Breast epithelium (tissue), 4 donors: ENCODE measurements around the gene CASKIN2. TPM values are rescaled to one million over a fixed set of nuclear protein-coding genes. Genes with fewer than 3 reads are reported as not detected.

Source experiments
- DNase-seq, 2 donors: peaks; one replicate each; pipeline ENCODE4 v3.0.0-alpha.2; 2019; ENCODE audit warnings: low spot score in 2 of 2
- H3K27ac ChIP-seq, 2 donors: fragments of 200-600 bp; sonication (generic) in 1 of 2; one replicate each; pipeline ENCODE4 v1.5.1; 2016 to 2019; ENCODE audit warnings: mild to moderate bottlenecking in 1 of 2
- H3K27me3 ChIP-seq, 2 donors: fragments of 200-600 bp; sonication (generic) in 1 of 2; one replicate each; pipeline versions ENCODE4 v1.5.1 to v1.6.0; 2017 to 2019; ENCODE audit warnings: control low read depth in 1 of 2, mild to moderate bottlenecking in 1 of 2
- H3K36me3 ChIP-seq: fragments of 200-600 bp; one replicate; pipeline ENCODE4 v1.5.1; 2019
- H3K4me1 ChIP-seq, 2 donors: fragments of 200-600 bp; sonication (generic); one replicate each; pipeline ENCODE4 v1.5.1; 2016 to 2019; ENCODE audit warnings: control low read depth in 1 of 2
- H3K4me3 ChIP-seq, 3 donors: fragments of 200-600 bp; sonication (generic); 1 replicate in 2 of 3; 2 replicates in 1 of 3; pipeline ENCODE4 v1.5.1; 2016 to 2019; ENCODE audit warnings: mild to moderate bottlenecking in 3 of 3, moderate library complexity in 2 of 3
- H3K9me3 ChIP-seq, 2 donors: fragments of 200-600 bp; sonication (generic) in 1 of 2; one replicate each; pipeline ENCODE4 v1.5.1; 2016 to 2019; ENCODE audit warnings: control low read depth in 1 of 2
- CTCF ChIP-seq, 3 donors: fragments of 450-650 bp; IDR thresholded peaks; one replicate each; pipeline ENCODE4 v1.5.1; 2016 to 2017; ENCODE audit warnings: antibody characterized with exemption in 3 of 3, mild to moderate bottlenecking in 3 of 3, moderate library complexity in 3 of 3
- POLR2A ChIP-seq: fragments of 450-650 bp; IDR thresholded peaks from one replicate; pipeline ENCODE4 v1.6.1; 2016; ENCODE audit warnings: antibody characterized with exemption, mild to moderate bottlenecking, moderate library complexity
- POLR2AphosphoS5 ChIP-seq, 3 donors: sonication (generic); formaldehyde crosslinking; IDR thresholded peaks; one replicate each; pipeline ENCODE4 v1.6.1; 2017; ENCODE audit warnings: antibody characterized with exemption in 3 of 3
- intact Hi-C: fragments of 100-400 bp; cut with DNase I; formaldehyde crosslinking; loops from one replicate; pipeline ENCODE4 v1.15.1; 2023; ENCODE audit warnings: low total_unique reads
- total RNA-seq, 3 donors: library from RNA; depleted of rRNA; stranded (reverse); fragments of >200 nt; gene quantifications; one replicate each; pipeline ENCODE4 v1.1.0, GENCODE V29; 2016

The CASKIN2 gene
- total RNA-seq, 3 donors from 2014 or later: 10.0 to 23.3 (median 14.6) TPM

DNA sequence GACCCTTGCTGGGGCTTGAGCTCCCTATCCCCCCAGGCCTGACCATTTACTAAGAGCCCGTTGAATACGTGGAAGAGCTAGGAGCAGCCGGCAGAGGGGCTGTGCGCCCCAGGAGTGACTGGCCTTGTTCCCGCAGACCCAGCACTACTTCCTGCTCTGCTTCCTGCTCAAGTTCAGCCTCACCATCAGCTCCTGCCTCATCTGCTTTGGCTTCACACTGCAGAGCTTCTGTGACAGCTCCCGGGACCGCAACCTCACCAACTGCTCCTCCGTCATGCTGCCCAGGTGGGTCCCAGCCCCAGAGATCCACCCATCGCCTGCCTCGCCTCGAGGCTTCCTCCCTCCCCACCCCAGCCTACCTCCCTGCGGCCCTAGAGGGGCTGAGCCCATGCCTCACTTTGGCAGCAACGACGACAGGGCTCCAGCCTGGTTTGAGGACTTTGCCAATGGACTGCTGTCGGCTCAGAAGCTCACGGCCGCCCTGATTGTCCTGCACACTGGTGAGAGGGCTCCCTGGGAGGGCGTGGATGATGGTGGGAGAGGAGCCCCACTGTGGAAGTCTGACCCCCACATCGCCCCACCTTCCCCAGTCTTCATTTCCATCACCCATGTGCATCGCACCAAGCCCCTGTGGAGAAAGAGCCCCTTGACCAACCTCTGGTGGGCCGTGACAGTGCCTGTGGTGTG is 17.2 kb downstream of the CASKIN2 start:
- Histone ChIP-seq H3K36me3 (no peaks in the 10 kb centered on the region), H3K9me3 (no peaks in the 10 kb centered on the region), H3K27ac (no peak overlapping the region), H3K4me1 (peaks cover 0 to 13% of the 10 kb centered on the region in 2 donors), H3K27me3 (no peaks in the 10 kb centered on the region), H3K4me3 (no peak overlapping the region)
- DNase-seq: no peak
- intact Hi-C loops: no loop called here
- no peak for TF ChIP-seq CTCF (IDR thresholded peaks at IDR 0.05)
- no peak for TF ChIP-seq POLR2A
- TF ChIP-seq POLR2AphosphoS5 (IDR thresholded peaks at IDR 0.05): no peak

GRCh38 chr17:75496005-75496404 is 19.3 kb downstream of the CASKIN2 start:
- TF ChIP-seq POLR2AphosphoS5 (IDR thresholded peaks at IDR 0.05) (no peak), CTCF (IDR thresholded peaks at IDR 0.05) (no peak), POLR2A (no peak)

GRCh38 chr17:75494326-75494877 is 20.9 kb downstream of the CASKIN2 start:
- Histone ChIP-seq H3K27me3 (no peaks in the 10 kb centered on the region), H3K4me3 (no peak overlapping the region), H3K36me3 (no peaks in the 10 kb centered on the region), H3K4me1 (no peaks in the 10 kb centered on the region), H3K27ac (no peak overlapping the region), H3K9me3 (no peaks in the 10 kb centered on the region)
- TF ChIP-seq POLR2A: no peak
- no peak for TF ChIP-seq POLR2AphosphoS5 (IDR thresholded peaks at IDR 0.05)
- no peak for TF ChIP-seq CTCF (IDR thresholded peaks at IDR 0.05)
- DNase-seq: no peak
- intact Hi-C loops: no loop called here

More at GRCh38 chr17:75496005-75496404, 19.3 kb downstream of the CASKIN2 start:
- H3K27ac ChIP-seq: no peak overlapping the region
- DNase-seq: no peak
- no peaks in the 10 kb centered on the region for H3K36me3 ChIP-seq
- intact Hi-C loops: no loop called here
- no peaks in the 10 kb centered on the region for H3K27me3 ChIP-seq
- no peak overlapping the region for H3K4me3 ChIP-seq
- H3K9me3 ChIP-seq: no peaks in the 10 kb centered on the region
- peaks cover 0 to 4% of the 10 kb centered on the region in 2 donors for H3K4me1 ChIP-seq

- Histone ChIP-seq H3K4me1 (no peaks in the 10 kb centered on the region), H3K27ac (no peak overlapping the region), H3K36me3 (no peaks in the 10 kb centered on the region), H3K9me3 (no peaks in the 10 kb centered on the region), H3K27me3 (no peaks in the 10 kb centered on the region), H3K4me3 (no peak overlapping the region)
- TF ChIP-seq POLR2AphosphoS5 (IDR thresholded peaks at IDR 0.05) (no peak), POLR2A (no peak), CTCF (IDR thresholded peaks at IDR 0.05) (no peak)
- no peak for DNase-seq
- intact Hi-C loops: no loop called here
Measured at GRCh38 chr17:75493476-75494129, 21.7 kb downstream of the CASKIN2 start.

GRCh38 chr17:75492555-75493168 is 22.7 kb downstream of the CASKIN2 start:
- Histone ChIP-seq H3K27ac (no peak overlapping the region), H3K36me3 (no peaks in the 10 kb centered on the region), H3K4me1 (no peaks in the 10 kb centered on the region), H3K27me3 (no peaks in the 10 kb centered on the region), H3K4me3 (no peak overlapping the region), H3K9me3 (no peaks in the 10 kb centered on the region)
- no peak for DNase-seq
- intact Hi-C loops: no loop called here
- TF ChIP-seq POLR2AphosphoS5 (IDR thresholded peaks at IDR 0.05) (no peak), CTCF (IDR thresholded peaks at IDR 0.05) (no peak), POLR2A (no peak)
